Activated CD8-positive, alpha-beta memory T cell treated with anti-CD3 and anti-CD28 coated beads for 36 hours (primary cell): ENCODE measurements around the gene TFCP2L1. TPM values are rescaled to one million over a fixed set of nuclear protein-coding genes. Genes with fewer than 3 reads are reported as not detected.

Source experiments
- CTCF ChIA-PET: fragments of 350-600 bp; sonication (Branson Sonifier 250); formaldehyde crosslinking; loops from one replicate; lab custom pipeline; 2021; ENCODE audit warnings: antibody characterized with exemption; lab: Charles Lee
- POLR2A ChIA-PET: fragments of 350-600 bp; sonication (Branson Sonifier 250); formaldehyde crosslinking; loops from one replicate; lab custom pipeline; 2021; ENCODE audit warnings: antibody characterized with exemption; lab: Charles Lee
- total RNA-seq, 2 experiments: library from RNA; stranded (reverse); gene quantifications; one replicate each; pipeline ENCODE4 v1.2.3, GENCODE V29; 2021

TFCP2L1 gene
- total RNA-seq, 2 experiments from 2014 or later = 0.02 to 0.13 TPM

DNA sequence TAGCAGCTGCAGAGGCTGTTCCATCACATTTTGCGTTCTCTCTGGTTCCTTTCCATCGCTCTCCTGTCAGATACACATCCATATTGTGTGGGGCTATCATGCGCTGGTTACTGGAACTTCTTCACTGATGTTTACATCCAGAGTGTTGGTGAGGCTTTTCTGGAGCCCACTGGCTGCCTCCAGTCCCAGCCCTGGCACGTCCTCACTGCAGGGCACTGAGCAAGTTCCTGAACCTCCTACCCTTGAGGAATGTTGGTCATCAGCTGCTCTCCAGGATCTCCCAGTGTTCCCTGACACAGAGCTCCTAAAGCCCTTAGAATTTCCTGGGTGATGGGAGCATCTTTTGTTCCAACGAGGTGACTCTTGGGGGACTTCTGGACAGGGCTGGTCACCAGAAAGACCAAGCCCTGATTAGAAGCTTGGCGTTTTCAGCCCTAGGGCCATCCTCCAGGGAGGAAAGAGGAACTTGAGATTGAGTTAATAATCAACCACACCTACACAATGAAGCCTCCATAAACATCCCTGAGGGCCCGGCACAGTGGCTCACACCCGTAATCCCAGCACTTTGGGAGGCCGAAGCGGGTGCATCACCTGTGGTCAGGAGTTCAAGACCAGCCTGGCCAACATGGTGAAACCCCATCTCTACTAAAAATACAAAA, 81.3 kb downstream of the TFCP2L1 start:
- POLR2A ChIA-PET = no interaction called here
- CTCF ChIA-PET = no interaction called here

DNA sequence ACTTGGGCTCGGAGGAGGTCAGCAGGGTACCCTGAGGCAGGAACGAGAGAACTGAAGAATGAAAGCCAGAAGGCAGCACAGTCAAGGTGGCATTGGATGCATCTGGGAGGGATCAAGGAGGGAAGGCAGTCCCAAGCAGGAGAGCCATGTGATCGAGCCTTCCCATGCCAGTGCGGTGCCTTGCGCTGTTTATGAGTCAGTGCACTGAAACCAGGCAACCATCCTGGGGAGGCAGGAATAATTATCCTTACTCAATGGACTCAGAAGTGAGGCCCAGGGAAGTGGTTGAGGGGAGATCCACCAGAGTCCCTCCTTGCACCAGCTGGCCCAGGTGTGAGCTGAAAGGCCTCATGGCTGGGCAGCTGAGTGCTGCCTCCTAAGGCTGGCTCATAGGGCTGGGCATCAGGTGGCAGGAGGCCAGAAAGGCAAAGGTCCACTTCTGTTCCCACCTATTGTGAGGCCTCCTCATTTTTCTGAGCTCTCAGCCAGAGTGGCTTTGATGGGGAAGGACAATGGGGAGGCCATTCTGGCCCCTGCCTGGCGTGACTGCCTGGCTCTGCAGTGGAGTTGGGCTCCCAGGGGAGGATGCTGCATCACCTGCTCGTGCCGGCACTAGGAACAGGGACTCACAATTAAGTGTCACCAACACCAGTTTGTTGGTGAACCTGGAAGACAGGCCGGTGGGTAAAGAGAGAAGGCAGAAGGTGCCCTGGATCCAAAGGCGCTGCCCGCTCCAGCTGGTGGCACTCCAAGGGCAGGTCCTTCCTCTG, 82.3 kb downstream of the TFCP2L1 start:
- ChIA-PET CTCF (no interaction called here), POLR2A (no interaction called here)

DNA sequence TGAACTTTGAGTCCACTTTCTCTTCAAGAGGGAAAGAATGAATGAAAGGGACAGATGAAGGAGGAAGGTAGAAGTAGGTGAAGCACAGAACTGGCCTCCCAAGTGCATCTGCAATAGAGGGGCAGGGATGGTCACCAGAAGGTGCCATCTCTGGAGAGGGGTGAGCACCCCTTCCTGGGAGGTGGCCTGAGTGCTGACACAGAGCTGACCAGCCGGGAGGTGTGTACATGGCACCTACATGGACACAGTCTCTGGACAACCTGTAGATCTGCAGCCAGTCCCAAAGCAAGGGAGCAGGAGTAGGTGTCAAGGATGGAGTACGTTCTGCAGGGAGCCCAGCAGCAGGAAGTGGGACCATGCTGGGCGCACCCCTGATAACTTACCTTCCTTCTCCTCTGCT, 83.2 kb downstream of the TFCP2L1 start:
- POLR2A ChIA-PET = no interaction called here
- CTCF ChIA-PET = no interaction called here

DNA sequence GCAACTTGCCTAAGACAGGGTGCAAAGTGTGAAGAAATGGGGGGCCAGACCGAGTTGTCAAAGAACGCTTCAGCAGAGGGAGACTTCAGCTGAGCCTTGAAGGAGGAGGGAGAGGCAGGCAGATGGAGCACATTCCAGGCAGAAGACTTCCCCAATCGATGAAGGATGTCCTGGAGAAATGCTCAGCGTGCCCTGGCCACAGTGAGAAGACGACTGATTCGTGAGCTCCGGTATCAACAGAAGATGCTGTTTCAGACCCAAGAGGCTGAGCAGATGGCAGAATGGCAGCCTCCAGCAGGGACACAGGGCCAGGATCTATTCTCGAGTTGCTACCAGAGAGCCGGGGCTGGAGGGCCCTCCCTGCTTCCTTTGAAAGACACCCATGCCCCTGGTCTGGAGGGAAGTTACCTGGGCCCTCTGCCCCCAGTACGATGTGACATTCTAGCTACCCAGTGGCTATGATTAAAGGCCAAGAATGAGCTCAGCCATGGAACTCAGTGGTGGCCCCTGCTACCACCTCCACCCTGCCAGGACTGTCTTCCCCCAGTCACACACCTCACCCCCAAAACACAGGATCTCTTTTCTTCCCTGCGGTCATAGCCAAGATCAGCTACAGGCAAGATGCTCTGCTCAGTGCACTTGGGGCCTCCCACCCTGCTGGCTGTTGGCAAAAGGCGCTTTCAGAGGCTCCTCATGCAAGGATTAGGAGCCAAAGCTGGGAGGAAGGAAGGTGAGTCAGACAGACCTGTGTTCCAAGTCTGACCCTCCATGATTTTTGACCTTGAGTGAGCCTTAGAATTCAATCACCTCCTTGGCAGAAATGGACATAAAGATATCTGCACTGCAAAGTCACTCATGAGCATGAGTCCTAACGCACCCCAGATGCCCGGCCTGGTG, 84.3 kb downstream of the TFCP2L1 start:
- ChIA-PET POLR2A (no interaction called here), CTCF (no interaction called here)

DNA sequence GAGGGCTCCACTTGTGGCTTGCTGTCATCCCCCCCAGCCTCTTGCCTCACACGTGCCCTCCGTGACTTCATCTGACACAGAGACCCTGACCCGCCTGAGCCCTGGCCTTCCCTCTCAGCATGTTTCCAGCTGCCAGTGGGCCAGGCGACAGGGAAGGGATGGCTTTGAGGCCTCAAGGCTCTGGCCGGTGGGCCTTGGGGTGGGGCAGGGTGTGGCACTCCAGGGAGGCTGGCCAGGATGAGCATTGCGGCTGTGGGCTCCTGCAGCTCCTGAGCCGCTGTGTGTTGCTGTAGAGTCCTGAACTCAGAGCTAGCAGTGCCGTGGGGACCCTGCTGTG, 85.0 kb downstream of the TFCP2L1 start:
- ChIA-PET POLR2A (no interaction called here), CTCF (no interaction called here)

DNA sequence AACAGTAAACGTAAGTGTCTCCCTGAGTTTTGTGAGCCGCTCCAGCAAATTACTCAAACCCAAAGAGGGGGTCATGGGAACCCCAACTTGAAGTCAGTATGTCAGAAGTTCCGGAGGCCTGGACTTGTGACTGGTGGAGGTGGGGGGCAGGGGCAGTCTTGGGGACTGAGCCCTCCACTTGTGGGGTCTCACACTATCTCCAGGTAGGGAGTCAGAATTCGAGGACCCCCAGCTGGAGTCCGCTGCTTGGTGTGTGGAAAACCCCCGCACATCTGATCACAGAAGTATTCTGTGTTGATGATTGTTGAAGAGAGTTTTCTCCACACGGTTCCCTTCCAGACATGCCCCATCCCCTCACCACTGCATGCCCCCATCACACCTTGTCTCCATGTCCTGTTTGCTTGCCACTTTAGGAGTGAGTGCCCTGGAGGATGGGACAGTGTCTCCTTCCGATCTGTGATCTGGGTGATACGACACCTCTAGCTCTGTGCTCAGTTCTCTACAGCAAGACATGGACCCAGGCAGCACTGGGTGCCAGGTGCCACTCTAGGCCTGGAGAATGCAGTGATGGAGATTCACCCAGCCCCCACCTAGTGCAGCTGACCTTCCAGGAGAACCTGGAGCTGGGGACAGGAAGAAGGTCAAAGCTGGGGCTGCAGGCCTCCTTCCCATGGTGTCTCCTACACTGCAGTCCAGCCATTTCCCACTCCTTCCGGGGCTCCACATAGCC, 85.6 kb downstream of the TFCP2L1 start:
- ChIA-PET CTCF (no interaction called here), POLR2A (no interaction called here)

DNA sequence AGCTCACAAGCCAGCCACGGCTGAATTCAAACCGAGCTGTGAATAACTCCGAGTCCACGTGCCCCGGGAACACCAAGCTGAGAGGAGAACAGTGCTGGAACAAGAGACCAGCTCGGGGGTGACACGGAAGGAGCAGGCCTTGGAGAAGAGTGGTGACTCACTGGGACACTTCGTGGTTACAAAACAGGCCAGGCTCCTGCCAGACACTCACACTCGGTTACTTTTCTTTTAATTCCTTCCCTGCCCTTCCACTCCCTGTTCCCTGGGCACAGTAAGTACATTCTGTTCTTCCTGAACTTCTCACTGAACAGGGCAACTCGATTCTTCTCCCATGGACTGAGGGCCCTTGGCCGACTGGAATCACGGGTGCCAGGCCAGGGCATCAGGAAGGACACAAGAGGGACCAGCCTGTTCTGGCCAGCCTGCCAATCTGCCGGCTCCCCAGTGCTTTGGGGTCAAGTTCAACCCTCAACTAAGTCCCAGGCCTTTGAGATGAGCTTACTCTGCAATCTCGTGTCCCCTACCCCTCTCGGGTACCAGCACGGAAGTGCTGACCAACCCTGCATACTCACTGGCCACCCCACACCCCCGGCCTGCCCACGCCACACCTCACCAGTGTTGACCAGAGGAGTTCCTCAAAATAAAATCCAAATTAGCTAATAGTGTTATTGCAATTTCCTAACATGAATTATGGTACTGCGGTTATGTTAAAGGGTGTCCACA, 87.5 kb downstream of the TFCP2L1 start:
- POLR2A ChIA-PET = no interaction called here
- CTCF ChIA-PET = no interaction called here

DNA sequence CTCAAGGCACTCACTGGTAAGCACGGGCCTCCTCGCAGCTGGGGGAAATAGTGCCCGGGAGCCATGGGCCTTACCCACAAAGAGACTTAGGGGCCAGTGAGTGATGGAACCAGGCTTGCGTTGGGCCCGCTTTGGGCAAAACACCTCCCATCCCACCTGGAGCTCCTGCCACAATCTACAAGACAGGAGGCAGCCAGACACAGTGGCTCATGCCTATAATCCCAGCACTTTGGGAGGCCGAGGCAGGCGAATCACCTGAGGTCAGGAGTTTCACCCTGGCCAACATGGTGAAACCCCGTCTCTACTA, 88.2 kb downstream of the TFCP2L1 start:
- ChIA-PET POLR2A (no interaction called here), CTCF (no interaction called here)

DNA sequence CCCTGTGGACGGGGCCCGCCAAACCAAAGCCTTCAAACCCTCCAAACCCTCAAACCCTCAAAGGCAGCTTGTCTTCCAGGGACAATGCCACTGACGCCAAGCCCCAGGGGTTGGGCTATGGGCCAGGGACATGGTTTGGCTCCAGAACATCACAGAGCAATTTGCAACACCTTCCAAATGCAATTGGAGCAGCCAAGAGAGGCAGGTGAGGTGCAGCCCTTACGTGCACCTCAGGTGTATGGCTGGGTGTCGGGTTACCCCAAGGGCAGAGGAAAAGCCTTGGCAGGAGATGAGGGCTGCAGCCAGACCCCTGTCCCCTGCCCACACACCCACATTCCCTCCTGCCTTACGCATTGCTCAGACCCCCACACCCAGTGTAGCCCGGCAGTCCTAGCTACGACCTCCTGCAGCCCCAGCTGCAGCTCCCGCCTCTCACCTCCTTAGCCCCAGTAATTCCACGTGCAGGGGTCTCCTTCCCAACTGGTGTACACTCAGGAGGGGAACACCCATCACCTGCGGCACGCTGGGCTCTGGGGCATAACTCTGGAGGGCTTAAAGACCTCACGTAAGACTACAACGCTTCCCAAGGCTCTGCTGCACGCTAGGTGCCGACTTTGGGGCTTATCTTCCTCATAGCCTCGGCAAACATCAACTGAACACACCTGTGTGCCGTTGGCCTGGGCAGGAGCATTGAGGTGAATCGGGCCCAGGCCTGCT, 88.7 kb downstream of the TFCP2L1 start:
- ChIA-PET POLR2A (no interaction called here), CTCF (no interaction called here)

DNA sequence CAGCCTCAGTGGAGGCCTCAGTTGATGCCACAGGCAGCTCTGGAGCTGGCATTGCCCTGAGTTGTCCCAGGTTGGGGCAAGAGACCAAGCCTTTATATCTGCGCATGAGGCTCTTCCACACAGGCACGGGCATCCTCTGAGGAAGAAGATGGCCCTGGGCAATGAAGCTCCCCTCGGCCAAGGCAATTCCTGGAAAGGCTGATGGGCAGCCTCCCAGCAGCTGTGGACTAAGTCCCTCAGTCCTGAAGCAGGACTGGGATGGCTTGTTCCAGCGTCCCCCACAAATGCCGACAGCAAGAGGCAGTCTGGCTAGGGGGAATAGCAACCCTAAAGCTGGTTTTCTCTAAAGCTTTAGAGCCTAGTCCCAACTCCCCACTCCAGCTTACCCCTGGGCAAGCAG, 90.0 kb downstream of the TFCP2L1 start:
- CTCF ChIA-PET = no interaction called here

DNA sequence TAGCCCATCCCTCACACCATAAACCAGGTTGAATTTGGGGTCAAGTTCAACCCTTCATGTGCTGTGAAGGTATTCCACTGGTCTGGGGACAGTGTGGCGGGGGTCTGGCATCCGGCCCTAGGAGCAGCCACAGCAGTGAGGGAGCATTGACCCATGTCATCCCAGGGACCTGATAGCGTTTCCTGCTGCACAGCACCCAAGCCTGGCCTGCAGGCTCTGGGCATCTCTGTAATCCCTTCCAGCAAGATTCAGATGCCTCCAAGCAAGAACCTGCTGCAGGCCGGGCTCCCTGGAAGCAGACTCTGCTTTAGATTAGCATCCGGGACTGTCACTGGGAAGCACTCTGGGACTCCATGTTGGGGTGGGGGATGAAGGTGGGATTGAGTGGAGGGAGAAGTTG, 90.4 kb downstream of the TFCP2L1 start:
- CTCF ChIA-PET = no interaction called here
- POLR2A ChIA-PET = no interaction called here

More for the DNA sequence above, 90.0 kb downstream of the TFCP2L1 start:
- POLR2A ChIA-PET = no interaction called here

DNA sequence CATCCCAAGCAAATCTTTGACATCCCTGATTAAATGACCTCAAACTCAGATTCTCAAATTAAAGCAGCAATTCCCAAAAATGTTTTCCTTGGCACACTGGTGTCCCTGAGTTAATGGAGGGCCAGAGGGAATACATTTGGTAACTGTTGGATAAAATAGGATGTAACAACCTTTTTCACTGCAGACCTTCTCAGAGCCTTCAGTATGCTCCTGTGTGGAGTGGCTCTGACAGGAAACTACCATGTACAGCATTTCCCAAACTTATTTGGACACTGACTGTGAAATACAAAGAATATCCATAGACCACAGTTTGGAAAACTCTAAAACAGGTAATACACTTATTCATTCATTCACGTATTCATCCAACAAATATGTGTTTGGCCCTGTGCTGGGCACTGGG, 91.8 kb downstream of the TFCP2L1 start:
- POLR2A ChIA-PET = interaction anchor here (0.6 kb wide), 1 partner anchor 540 kb away, joined by 4 read pairs; no protein-coding TSS in a partner anchor
- CTCF ChIA-PET = no interaction called here

DNA sequence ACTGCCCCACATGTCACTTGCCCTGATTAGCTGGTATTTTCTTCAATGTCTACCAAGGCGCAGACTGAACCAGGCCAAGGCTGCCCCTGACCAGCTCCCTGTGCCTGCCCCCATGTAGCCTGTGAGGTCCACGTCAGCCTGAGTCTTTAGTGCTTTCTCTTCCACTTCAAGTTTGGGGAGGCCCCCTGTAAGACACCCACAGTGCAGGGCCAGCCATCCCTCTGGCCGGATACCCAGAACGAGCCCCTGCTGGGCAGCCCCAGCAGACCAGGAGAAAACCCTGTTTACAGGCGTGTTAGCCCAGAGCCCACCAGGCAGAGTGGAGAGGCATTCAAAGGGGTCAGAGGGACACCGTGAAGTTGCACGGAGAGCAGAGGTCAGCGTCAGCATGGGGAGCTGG, 92.4 kb downstream of the TFCP2L1 start:
- CTCF ChIA-PET = no interaction called here
- POLR2A ChIA-PET = no interaction called here

DNA sequence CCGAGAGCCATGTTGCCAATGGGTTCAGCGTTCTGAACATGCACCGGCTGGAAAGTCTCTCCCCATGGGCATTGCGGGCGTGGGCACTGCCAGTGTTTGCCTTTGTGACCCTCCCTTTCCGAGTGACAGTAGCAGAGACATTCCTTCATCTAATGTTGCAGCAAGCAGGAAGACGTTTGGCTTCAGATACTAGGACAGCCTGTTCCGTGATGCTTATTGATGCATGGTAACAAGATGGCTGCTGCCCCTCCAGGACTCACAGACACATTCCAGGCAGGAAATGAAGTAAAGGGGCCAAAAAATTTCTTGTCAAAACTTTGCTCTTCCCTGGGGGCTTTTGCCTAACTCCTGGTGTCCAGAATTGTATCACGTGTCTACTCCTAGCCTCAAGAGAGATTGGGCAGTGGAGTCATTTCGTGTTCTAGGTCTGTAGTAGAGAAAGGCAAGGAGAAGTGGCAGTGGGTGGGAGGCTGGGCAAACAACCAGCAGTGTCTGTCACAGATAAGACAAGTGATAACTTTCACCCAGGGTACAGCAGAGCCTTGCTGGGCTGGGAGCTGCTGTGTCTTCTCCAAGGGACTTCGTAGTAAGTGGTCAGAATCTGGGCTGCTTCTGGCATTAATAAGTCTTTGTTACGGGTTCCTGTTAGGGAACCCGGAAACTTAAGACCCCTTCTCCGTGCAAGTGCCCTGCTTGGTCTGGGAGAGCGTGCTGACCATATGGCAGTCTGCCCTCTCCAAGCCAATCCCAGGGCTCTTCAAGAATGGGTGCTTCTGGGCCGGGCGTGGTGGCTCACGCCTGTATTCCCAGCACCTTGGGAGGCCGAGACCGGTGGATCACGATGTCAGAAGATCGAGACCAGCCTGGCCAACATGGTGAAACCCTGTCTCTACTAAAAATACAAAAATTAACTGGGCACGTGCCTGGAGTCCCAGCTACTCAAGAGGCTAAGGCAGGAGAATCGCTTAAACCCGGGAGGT, 93.5 kb downstream of the TFCP2L1 start:
- POLR2A ChIA-PET = no interaction called here
- CTCF ChIA-PET = no interaction called here

DNA sequence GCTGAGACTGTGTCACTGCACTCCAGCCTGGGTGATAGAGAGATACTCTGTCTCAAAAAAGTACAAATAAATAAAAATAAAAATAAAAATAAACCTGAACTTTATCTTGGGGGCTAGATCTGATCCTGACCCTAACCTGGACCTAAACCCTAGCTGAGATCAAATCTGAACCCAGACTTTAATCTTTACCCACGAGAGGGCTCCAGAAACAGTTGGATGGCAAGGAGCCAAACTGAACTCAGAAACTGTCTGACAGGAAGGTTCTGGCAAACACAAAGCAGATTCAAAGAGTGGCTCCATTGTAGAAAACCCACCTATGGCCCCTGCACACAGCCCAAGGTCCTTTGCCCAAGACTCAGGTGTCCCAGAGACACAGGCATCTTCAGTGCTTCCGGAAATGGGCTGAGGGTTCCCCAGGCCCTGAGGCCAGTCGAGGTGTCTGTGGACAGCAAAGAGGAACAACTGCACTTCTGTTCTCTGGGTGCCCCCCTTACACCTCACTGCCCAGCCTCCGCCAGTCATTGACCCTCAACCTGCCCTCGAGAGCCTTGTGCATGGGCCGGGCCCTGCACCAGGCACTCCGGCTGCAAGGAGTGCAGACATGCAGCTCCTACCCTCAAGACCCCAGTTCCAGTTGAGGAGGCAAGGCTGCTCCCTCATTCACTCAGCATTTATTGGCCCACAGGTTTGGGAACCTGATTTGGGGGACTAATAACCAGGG, 95.2 kb downstream of the TFCP2L1 start:
- POLR2A ChIA-PET = no interaction called here
- CTCF ChIA-PET = no interaction called here

DNA sequence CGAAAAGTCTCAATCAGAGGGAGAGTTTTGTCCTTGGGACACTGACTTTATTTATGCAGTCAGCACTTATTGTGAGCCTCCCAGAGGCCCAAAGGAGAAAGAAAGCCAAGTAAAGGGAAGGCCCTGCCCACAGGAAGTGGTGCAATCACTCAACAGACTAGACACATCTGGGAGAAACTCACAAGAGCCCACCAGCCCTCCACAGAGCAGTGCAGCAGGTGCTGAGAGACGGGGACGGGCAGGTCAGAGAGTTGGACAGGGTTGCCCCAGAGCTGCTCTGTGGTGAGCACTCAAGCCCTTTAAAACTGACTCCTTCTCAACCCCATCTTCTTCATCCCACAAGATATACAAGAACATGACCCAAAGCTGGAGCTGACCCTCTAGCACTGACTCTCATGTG, 96.0 kb downstream of the TFCP2L1 start:
- ChIA-PET CTCF (no interaction called here), POLR2A (no interaction called here)

DNA sequence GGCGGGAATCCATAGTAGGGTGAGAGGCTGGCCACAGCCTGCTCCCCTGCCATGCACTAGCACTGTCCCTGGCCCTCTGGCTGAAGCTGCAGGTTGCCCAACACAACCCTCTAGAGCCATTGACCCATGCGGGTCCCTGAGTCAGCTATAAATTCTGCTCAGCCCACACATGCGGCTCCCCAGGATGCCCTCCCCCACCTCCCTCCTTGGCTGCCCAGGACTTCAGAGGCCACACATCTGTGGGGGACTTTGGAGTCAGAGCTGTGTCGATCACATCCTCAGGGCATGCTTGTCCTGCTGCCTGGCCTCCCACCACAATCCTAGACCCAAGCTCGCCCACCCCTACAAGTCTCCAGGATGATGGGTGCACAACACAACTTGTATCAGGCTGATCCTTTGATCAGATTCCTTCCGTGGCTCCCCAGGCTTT, 97.0 kb downstream of the TFCP2L1 start:
- POLR2A ChIA-PET = no interaction called here
- CTCF ChIA-PET = no interaction called here
